GM21526 (cell line): ENCODE data around the gene CCNF.

Source experiments
- ATAC-seq: cut with Tn5 transposase; IDR thresholded peaks from one replicate; pipeline ENCODE4 v1.9.1; 2021; ENCODE audit warnings: moderate library complexity; ENCODE audit not compliant: unreplicated experiment, low FRiP score

CCNF gene

DNA sequence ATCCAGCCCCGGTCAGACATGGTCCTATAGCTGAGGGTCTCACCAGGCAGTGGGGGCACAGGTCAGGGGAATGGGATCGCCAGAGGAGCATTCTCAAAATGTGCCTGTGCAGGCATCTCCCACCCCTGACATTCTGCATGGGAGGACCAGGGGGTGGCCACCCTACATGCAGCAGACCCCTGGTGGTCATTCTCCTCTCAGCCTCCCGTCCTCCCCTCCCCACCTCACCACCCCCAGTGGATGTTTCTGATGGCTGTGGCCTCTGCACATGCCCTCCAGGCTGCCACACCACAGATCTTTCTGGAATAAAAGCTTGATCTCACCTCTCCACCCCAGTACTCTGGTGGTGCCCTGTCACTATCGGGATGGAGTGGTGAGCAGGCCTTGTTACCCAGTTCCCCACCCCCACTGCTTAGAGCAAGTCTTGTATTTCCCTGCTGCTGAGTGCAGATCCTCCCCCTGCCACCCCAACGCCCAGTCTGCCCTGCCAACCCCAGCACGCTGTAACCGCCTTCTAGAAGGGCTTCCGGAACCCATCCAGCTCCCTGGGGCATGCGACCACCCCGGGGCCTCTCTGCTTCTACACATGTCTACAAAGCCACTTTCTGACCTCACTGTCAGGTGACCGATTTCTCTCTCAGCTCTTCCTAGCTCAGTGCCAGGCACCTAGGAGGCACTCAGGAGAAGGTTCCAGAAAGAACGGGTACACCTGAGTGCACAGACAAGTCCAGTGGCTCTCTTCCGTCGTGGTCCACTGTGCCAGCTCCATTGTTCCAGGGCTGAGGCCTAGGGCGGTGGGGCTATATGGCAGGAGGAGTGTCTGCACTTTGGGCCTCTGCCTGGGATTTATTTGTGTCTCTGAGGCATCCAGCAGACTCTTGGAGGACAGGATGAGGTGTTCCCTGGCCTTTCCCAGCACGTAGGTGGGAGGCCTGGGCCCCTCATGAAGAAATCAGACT, 55.0 kb downstream of the CCNF start:
- ATAC-seq: no peak

DNA sequence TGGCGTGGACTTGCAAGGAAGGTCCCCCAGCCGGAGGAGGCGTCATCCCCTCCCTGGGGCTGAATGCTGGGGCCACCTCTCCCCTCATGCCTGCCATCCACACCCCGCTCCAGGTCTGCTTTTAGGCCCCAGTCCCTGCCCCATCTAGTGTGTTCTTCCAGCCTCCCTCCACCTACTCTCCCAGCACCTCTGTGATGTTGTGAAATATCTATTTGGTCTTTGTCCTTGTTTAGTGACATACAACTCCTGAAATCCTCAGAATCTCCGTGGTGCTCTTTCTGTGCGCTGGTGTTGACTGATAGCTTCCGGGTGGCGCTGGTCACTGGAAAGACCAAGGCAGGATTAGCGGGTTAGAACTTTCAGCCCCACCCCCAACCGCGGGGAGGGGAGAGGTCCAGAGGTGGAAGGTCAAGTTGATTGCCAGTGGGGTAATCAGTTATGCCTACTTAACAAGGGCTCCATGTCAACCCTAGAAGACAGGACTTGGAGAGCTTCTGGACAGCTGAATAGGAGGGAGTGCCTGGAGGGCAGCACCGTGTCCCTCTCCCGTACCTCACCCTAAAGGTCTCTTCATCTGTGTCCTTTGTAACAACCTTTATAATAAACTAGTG, 55.8 kb downstream of the CCNF start:
- no peak for ATAC-seq

DNA sequence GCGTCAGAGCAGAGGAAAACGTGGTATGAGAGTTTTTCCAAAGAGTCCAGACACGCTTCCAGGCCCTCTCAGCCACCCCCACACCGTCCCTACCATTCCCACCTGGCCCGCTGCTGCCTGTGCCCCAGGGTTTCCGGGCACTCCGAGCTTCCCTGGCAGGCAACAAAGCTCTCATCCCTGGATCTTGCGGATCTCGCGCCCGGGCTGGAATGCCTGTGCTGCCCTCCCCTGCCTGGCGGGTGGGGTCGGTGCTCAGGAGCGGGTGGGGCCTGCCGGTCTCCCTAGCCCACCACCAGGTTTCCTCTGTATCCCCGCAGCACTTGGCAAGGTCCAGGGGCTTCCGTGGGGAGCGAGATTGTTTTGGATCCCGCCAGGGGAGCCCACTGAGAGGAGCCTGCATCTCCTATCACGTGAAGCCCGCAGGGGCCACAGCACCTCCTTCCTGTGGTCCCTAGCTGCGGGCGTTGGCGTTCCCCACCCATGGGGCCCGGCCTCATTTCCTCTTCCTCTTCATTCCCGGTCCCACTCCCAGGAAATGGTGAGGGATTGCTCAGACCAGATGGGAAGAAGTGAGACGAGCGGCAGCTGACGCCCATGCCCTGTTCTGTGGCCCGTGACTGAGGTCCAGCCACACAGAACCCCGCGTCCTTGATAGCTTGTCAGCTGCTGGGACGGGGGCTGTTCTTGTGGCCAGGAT, 56.7 kb downstream of the CCNF start:
- no peak for ATAC-seq

DNA sequence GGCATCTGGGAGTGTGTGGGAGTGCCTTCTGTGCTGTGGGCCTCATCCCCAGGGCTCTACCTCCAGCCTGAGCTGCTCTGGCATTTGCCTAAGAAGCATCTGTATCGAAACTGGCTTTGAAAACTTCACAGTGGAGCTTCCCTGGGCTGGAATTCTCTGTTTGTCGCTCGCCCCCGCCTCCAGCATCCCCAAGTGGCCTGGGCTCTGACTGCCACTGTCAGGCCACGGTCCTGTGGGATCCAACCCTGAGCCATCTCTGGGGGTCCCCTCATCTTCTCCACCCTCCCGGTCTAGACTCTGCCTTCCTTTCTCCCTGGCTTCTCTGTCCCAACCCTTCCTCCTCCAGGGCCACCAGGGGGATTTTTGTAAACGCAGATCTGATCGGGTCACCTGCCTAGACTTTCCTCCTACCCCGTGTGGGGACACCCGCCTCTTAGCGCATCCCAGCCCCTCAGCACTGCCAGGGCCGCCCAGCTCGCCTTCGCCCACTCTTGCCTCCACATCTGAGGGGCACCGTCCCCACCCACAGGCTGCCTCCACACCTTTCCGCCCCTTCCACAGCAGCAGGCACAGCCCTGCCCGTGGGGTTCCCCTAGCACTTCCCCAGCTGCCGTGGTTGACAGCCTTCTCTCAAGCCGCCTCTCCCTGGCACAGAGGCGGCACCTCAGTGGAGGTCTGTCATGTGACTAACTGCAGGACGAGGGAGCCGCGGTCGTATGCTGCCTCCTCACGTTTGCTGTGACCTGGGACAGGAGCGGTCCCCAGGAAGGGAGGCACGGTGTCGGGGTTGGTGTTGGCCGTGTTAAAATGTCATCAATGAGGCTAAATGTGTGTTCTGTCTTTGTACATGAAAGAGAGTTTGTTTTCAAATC, 57.6 kb downstream of the CCNF start:
- no peak for ATAC-seq

DNA sequence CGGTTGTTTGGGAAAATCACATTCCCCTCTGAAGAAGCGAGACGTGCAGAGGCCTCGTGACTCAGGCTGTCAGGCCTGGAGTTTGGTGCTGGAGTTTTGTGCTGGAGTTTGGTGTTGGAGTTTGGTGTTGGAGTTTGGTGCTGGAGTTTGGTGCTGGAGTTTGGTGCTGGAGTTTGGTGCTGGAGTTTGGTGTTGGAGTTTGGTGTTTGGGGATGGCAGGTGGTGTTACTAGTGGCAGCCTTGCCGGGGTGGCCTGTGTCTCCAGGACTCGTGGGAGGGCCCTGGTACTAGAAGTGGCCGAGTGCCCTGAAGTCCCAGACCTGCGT, 58.2 kb downstream of the CCNF start:
- ATAC-seq: no peak

DNA sequence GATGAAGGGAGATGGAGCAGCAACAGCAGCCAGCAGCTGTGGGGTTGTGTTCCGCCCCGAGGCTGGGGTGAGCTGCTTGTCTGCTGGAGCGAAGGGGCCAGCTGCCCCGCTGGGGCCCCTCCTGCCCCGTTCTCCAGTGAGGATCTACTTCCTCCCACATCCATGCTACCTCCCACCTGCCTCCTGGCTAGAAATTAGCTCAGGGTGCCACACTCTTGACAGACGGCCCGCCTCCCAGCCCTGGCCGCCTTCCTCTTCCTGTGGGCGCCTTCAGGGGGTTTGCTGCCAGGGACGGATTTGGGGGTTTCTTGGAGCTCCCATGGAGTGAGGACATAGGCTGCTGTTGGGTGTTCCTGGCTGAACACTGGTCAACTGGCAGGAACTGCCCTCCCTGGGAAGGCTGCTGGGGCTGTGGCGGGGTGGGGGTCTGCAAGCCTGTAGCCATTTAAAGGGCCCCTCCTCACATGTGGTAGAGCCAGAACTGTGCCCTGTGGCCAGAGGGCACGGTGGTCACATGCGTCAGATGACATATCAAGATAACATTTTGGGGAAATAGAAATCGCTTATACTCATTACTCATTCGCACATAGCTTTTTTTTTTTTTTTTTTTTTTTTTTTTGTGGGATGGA, 58.8 kb downstream of the CCNF start:
- no peak for ATAC-seq

DNA sequence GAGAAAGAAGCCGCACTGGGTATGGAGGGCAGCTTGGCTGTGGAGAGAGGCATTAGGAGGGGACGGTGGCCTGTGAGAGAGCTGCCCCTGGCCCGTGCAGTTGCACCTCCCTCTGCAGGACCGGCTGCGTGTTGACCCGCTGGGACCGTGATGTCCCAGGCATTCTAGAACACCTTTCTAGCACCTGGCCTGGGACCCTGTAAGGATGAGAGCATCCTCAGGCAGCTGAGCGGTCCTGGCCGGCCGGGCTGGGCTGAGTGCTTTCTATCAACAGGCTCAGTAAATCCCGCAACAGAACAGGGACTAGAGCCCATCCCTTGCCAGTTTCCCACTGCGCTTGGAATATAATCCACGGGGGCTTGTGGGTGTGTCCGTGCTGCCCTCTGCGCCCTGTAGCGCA, 60.3 kb downstream of the CCNF start:
- ATAC-seq: no peak

DNA sequence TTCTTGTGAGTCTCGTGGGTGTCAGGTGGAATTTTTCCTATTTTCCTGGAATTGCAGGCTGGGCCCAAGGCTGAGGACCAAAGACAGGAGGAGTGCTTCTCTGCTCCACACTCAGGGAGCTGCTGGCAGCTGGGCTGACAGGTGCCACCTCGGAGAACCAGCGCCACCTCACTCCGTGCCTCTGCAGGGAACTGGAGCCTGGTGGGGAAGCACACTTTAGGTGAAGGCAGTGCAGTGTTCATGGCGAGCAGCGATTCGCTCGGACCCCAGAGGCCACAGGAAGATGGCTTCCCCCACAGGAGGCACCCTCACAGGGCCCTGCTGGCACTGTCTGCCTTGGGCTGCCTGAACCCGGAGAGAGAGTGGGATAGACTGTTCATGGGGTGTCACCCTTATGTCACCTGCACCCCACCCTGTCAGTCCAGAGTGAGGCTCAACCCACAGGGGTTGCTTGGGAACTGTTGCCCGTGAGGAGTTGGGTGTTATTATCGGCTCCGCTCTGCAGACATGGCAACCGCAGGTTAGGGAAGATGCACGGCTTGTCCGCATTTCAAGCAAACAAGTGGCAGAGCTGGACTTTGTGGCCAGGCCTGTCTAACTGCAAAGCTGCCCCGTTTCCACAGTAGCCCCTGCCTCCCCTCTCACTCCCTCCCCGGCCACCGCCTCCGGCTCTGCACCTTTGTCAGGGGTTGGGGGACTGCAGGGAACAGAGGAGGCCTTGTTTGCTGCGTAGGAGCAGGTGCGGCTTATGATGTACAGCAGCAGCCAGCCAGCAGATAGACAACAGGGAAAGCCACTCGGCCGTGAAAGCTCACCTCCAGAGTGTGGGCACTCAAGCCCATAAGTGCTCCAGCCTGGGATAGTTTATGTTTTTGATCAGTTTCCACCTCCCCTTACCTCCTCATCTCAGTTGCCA, 61.2 kb downstream of the CCNF start:
- no peak for ATAC-seq

DNA sequence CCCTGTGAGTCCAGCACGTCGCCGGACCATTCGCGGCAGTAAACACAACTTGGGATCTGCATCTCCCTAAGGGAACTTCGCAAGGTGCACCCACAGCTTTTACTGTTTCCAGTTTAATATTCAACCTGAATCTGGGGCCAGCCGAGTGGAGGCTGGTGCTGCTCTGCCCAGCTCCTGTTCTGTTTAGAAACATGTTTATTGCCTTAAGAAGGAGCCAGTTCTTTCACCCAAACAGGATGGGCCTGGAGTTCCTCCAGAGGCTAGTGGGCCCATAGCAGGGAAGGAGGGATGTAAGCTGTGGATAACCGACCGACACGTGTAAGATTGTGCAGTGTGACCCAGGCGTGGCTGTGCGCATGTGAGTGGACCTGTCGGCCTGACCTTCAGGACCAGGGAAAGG, 63.0 kb downstream of the CCNF start:
- no peak for ATAC-seq

DNA sequence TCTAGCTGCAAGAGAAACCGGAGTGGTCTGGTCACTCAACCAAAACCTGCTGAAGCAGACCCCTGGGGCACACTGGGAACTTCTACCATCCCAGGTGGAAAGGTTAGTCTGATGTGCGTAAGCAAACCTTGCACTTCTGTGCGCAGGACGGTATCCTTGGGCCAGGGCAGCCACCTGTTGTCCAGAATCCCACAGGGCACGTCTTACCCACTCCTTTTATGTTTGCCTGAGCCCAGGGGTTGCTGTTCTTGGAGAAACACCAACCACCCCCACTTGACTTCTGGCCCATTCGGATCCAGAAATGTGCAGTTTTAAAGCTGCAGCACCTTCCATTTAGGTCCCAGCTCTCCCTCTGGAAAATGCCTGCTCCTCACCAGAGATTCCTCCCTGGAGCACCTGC, 64.4 kb downstream of the CCNF start:
- no peak for ATAC-seq

DNA sequence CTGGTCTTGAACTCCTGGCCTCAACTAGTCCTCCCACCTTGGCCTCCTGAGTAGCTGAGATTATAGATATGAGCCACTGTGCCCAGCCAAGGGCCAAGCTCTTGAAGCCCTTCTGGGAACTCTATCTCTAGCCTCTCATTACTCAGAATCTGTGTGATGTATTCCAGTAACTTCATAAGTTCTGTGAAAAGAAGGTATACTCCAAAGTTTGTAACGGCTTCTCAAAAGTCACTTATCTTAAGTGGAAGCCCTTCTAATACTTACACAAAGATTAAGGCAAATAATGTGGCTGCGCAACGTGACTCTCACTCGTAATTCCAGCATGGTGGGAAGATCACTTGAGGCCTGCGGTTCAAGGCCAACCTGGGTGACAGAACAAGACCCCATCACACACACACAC, 65.4 kb downstream of the CCNF start:
- no peak for ATAC-seq

DNA sequence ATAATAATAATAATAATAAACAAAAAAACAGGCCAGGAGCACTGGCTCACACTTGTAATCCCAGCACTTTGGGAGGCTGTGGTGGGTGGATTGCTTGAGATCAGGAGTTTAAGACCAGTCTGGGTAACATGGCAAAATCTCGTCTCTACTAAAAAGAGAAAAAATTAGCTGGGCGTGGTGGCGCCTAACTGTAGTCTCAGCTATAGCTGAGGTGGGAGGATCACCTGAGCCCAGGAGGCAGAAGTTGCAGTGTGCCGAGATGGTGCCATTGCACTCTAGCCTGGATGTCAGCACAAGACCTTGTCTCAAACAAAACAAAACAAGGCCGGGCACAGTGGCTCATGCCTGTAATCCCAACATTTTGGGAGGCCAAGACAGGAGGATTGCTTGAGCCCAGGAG, 65.8 kb downstream of the CCNF start:
- no peak for ATAC-seq

DNA sequence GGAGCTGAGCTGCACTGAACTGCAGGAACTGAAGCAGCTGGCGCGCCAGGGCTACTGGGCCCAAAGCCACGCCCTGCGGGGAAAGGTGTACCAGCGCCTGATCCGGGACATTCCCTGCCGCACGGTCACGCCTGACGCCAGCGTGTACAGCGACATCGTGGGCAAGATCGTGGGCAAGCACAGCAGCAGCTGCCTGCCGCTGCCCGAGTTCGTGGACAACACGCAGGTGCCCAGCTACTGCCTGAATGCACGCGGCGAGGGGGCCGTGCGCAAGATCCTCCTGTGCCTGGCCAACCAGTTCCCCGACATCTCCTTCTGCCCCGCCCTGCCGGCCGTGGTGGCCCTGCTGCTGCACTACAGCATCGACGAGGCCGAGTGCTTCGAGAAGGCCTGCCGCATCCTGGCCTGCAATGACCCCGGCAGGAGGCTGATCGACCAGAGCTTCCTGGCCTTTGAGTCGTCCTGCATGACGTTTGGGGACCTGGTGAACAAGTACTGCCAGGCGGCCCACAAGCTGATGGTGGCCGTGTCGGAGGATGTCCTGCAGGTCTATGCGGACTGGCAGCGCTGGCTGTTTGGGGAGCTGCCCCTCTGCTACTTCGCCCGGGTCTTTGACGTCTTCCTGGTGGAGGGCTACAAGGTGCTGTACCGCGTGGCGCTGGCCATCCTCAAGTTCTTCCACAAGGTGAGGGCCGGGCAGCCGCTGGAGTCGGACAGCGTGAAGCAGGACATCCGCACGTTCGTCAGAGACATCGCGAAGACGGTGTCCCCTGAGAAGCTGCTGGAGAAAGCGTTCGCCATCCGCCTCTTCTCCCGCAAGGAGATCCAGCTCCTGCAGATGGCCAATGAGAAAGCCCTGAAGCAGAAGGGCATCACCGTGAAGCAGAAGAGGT, 67.2 kb downstream of the CCNF start:
- no peak for ATAC-seq

DNA sequence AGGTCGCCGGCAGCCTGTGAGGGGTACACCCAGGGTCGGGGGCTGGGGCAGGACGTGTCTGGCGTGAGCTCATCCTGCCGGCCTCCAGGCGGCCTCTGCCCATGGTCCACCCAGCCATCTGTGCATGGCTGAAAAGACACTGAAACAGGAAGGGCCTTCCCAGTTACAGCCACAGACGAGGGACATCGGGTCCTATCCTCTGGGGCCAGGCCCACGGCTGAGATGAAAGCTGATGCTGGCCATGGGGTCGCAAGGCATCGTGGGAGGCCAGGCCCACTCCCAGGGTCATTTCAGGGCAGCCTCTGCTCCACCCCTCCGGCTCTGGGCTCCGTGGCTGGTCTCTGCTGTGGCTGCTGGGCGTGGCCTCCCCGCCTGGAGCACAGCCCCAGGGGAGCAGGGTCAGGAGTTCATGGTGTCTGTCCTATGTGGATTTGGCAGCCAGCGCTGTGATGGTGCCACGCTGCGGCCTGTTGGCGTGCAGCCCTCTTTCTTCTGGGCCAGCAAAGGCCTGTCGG, 67.9 kb downstream of the CCNF start:
- ATAC-seq: no peak

DNA sequence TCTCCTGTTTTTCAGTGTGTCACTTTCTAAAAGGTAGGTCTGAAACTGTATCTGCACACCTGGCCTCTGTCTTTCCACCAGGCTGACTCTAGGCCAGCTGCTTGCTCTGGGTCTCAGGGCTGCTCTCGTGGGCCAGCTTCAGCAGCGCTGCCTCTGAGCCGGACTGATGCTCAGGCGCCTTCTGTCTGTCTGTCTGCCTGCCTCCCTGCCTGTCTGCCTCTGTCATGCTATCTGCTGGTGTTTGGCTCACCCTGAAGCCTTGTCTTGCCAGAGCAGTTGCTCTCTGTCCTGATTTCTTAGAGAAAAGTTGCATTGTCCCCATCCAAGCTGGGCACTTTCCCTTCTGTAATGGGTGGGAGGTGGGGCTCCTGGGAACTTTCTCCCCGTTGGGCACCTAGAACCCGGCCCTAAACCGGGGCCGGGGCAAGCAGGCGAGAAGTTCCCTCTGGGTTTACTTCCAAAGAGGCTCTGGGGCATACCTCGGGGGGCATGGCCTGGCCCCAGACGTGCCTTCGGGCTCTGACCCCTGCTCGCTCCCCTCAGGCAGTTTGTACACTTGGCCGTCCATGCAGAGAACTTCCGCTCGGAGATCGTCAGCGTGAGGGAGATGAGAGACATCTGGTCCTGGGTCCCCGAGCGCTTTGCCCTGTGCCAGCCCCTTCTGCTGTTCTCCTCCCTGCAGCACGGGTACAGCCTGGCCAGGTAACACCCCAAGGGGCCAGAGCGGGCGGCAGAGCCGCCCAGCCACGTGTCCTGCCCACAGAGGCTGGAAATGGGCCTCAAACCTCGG, 68.6 kb downstream of the CCNF start:
- no peak for ATAC-seq

DNA sequence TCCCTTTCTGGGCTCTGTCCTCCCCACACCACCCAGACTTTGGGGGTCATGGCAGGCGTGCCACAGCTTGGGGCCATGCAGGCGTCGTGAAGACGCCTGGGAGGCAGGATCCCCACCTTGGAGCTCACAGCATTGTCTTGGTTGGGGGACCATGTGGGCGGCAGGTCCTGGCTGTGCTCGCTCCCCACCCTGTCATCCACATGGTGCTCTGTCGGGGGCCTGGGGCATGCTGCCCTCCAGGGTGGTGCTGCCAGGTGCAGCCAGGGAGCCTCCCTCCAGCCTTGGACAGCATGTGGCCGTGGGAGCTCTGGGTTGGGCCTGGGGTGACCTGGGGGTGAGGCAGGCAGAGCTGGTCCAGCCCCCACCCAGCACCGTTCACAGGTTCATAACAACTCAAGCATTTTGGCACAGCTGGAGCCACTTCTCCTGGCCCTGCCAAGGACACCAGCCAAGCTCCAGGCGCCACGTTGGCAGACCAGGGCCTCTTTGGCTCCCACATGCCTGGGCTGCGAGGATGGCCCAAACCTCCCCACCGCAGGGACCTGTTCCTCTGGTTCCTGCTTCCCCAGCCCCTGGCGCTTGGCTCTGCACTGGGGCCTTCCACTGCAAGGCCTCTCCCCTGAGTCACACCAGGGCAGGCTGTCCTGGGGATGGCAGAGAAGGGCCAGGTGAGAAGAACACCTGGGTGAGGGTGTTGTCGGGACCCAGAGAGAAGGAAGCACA, 69.4 kb downstream of the CCNF start:
- ATAC-seq: no peak

DNA sequence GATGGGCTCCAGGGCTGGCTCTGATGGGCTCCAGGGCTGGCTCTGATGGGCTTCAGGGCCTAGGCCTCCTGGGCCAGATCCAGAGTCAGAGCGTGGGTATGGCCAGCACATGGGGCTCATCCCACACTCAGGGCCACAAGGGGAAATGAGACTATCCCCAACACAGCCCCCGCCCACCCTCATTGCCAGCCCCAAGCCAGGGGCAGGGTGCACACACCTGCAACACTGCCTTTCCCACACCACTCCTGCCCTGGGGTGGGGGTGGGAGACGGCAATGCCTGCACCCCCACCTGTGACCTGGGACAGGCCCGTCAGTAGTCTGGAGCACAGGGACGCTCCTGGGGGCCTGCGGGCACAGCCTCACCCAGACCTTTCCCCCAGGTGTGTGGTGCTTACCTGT, 70.2 kb downstream of the CCNF start:
- ATAC-seq: no peak
